Loucy (cell line): ENCODE results near the gene ABCA5.

Experiments
- H2AFZ ChIP-seq: fragments of 200-600 bp; sonication (generic); 2 replicates; pipeline ENCODE4 v1.6.0; 2016; ENCODE audit warnings: antibody characterized with exemption, mild to moderate bottlenecking, low read length, moderate library complexity
- H3F3A ChIP-seq: fragments of 200-600 bp; 2 replicates; pipeline ENCODE4 v1.6.0; 2016; ENCODE audit warnings: antibody characterized with exemption, low read depth, mild to moderate bottlenecking
- H3K27me3 ChIP-seq: fragments of 200-600 bp; sonication (generic); 2 replicates; pipeline ENCODE4 v1.6.1; 2014; ENCODE audit warnings: low read length, mild to moderate bottlenecking; ENCODE audit not compliant: insufficient read depth, poor library complexity, severe bottlenecking
- H3K36me3 ChIP-seq: fragments of 200-600 bp; sonication (generic); 2 replicates; pipeline ENCODE4 v1.6.1; 2016; ENCODE audit warnings: low read length; ENCODE audit not compliant: insufficient read depth
- H3K4me1 ChIP-seq: fragments of 200-600 bp; sonication (generic); 2 replicates; pipeline ENCODE4 v1.5.1; 2014; ENCODE audit warnings: low read length, mild to moderate bottlenecking; ENCODE audit not compliant: insufficient read depth, poor library complexity, severe bottlenecking
- H3K4me2 ChIP-seq: fragments of 200-600 bp; sonication (generic); 2 replicates; pipeline ENCODE4 v1.6.0; 2014; ENCODE audit warnings: antibody characterized with exemption, low read length, low read depth, mild to moderate bottlenecking; ENCODE audit not compliant: poor library complexity, severe bottlenecking
- H3K4me3 ChIP-seq: fragments of 200-600 bp; sonication (generic); 2 replicates; pipeline ENCODE4 v1.5.1; 2014; ENCODE audit warnings: low read length, mild to moderate bottlenecking, mixed read lengths; ENCODE audit not compliant: poor library complexity, severe bottlenecking
- H3K79me2 ChIP-seq: fragments of 200-600 bp; sonication (generic); 2 replicates; pipeline ENCODE4 v1.6.1; 2014; ENCODE audit warnings: low read length; ENCODE audit not compliant: insufficient read depth
- H3K9ac ChIP-seq: fragments of 200-600 bp; sonication (generic); 2 replicates; pipeline ENCODE4 v1.6.0; 2014; ENCODE audit warnings: mild to moderate bottlenecking, low read depth, low read length, moderate library complexity; ENCODE audit not compliant: poor library complexity, severe bottlenecking
- H3K9me2 ChIP-seq: fragments of 200-600 bp; sonication (generic); replicated peaks from 2 replicates; pipeline ENCODE4 v1.6.1; 2016; ENCODE audit warnings: low read depth, low read length, mixed read lengths
- H3K9me3 ChIP-seq: fragments of 200-600 bp; sonication (generic); 2 replicates; pipeline ENCODE4 v1.6.1; 2014; ENCODE audit warnings: mild to moderate bottlenecking, antibody characterized with exemption, low read length, low read depth; ENCODE audit not compliant: insufficient read depth
- H4K20me1 ChIP-seq: fragments of 200-600 bp; sonication (generic); 2 replicates; pipeline ENCODE4 v1.6.0; 2014; ENCODE audit warnings: antibody characterized with exemption, low read length, mild to moderate bottlenecking; ENCODE audit not compliant: insufficient read depth, poor library complexity, severe bottlenecking
- EZH2phosphoT487 ChIP-seq: fragments of 200-600 bp; IDR thresholded peaks from 2 replicates; pipeline ENCODE4 v1.6.1; 2018; ENCODE audit warnings: antibody characterized with exemption, mild to moderate bottlenecking, moderate library complexity, borderline replicate concordance
- TF ChIP-seq, protein P1 (sequence below): fragments of 200-600 bp; sonication (generic); conservative IDR thresholded peaks from 2 replicates; pipeline ENCODE4 v1.5.1; 2014; ENCODE audit warnings: mild to moderate bottlenecking, antibody characterized with exemption, low read length

Gene ABCA5

DNA sequence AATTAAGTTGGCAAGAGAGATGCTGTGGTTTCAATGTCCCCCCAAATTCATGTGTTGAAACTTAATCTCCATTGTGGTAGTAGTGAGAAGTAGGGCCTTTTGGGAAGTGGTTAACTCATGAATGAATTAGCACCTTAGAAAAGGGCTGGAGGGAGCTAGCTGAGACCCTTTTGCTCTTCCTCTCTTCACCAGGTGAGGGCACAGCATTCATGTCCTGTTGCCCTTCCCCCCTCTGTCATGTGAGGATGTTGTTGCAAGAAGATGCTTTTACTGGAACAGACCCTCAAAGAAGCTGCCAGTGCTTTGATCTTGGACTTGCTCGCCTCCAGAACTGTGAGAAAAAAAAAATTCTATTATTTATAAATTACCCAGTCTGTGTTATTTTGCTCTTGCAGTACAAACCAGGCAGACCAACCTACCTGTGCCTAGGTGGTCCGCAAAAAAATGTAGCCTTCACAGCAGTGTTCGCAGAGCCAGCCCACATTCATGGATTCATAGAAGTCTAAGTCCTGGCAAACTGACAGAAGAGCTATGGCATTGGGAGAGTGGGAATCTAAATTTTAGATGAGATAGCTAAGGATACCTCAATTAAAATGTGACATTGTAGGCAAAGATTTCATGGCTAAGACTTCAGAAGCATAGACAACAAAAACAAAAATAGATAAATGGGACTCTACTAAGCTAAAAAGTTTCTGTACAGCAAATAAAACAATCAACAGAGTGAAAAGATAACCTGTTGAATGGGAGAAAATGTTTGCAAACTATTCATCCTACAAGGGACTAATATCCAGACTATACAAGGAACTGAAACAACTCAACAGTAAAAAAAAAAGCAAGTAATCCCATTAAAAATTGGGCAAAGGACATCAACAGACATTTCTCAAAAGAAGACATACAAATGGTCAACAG, 32.0 kb upstream of the ABCA5 start:
- Histone ChIP-seq H2AFZ (no peak overlapping the region), H3K9me3 (no peaks in the 10 kb centered on the region), H3K27me3 (no peaks in the 10 kb centered on the region), H3K9me2 (no peaks in the 10 kb centered on the region), H3K79me2 (no peaks in the 10 kb centered on the region), H3K4me2 (no peak overlapping the region), H3K4me1 (no peaks in the 10 kb centered on the region), H3K4me3 (no peak overlapping the region), H4K20me1 (no peaks in the 10 kb centered on the region), H3K9ac (no peak overlapping the region), H3K36me3 (no peaks in the 10 kb centered on the region), H3F3A (no peaks in the 10 kb centered on the region)
- TF ChIP-seq, protein P1, sequence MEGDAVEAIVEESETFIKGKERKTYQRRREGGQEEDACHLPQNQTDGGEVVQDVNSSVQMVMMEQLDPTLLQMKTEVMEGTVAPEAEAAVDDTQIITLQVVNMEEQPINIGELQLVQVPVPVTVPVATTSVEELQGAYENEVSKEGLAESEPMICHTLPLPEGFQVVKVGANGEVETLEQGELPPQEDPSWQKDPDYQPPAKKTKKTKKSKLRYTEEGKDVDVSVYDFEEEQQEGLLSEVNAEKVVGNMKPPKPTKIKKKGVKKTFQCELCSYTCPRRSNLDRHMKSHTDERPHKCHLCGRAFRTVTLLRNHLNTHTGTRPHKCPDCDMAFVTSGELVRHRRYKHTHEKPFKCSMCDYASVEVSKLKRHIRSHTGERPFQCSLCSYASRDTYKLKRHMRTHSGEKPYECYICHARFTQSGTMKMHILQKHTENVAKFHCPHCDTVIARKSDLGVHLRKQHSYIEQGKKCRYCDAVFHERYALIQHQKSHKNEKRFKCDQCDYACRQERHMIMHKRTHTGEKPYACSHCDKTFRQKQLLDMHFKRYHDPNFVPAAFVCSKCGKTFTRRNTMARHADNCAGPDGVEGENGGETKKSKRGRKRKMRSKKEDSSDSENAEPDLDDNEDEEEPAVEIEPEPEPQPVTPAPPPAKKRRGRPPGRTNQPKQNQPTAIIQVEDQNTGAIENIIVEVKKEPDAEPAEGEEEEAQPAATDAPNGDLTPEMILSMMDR, result peak; percentile 65
- no peak for TF ChIP-seq EZH2phosphoT487

DNA sequence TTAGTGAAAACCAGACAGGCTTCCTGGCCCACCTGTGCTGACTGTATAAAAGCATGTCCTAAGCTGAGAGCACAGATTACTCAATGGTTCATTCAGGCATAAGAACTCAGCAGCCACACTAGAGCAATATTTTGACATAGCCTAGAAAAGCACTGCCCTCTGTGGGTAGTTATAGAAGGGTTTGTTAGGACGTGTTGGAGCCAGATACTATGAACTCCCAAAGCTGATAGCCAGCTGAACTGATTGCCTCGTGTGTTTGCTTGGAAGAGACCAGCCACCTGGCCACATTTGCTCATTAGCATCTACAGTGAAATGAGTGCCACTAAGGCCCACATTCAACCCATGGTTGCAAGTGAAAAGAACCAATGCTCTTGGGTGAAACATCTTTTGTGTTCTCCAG, 30.8 kb upstream of the ABCA5 start:
- Histone ChIP-seq H4K20me1 (no peaks in the 10 kb centered on the region), H3K36me3 (no peaks in the 10 kb centered on the region), H3K9me3 (no peaks in the 10 kb centered on the region), H3K4me1 (no peaks in the 10 kb centered on the region), H3K79me2 (no peaks in the 10 kb centered on the region), H3K9ac (no peak overlapping the region), H3K4me3 (no peak overlapping the region), H3K27me3 (no peaks in the 10 kb centered on the region), H3K9me2 (no peaks in the 10 kb centered on the region), H3F3A (no peaks in the 10 kb centered on the region), H2AFZ (no peak overlapping the region), H3K4me2 (no peak overlapping the region)
- TF ChIP-seq EZH2phosphoT487, result no peak
- TF ChIP-seq, protein P1, result no peak; the same call in 1 of the 2 replicates

GRCh38 chr17:69356625-69357024, 29.7 kb upstream of the ABCA5 start:
- H2AFZ ChIP-seq, result no peak overlapping the region
- no peak overlapping the region for H3K9ac ChIP-seq
- H3K9me2 ChIP-seq, result no peaks in the 10 kb centered on the region
- no peak overlapping the region for H3K4me2 ChIP-seq
- no peaks in the 10 kb centered on the region for H3K79me2 ChIP-seq
- H3F3A ChIP-seq, result no peaks in the 10 kb centered on the region
- no peaks in the 10 kb centered on the region for H3K27me3 ChIP-seq
- H3K4me3 ChIP-seq, result no peak overlapping the region
- no peak for TF ChIP-seq EZH2phosphoT487
- TF ChIP-seq, protein P1, result no peak
- no peaks in the 10 kb centered on the region for H4K20me1 ChIP-seq
- H3K36me3 ChIP-seq, result no peaks in the 10 kb centered on the region
- H3K4me1 ChIP-seq, result no peaks in the 10 kb centered on the region
- H3K9me3 ChIP-seq, result no peaks in the 10 kb centered on the region
